Mesothelial cell of epicardium (in vitro differentiated cells): ENCODE data around the gene PLXND1. TPM values are rescaled to one million over a fixed set of nuclear protein-coding genes. Genes with fewer than 3 reads are reported as not detected.

ENCODE experiments used
- DNase-seq, 2 experiments: peaks; one replicate each; pipeline ENCODE4 v3.0.0; 2021; ENCODE audit warnings: low spot score in 2 of 2; ENCODE audit not compliant: unreplicated experiment in 2 of 2
- H3K27ac Mint-ChIP-seq: 2 replicates; pipeline ENCODE4 v1.8.0; 2021; ENCODE audit warnings: mixed read lengths
- H3K27me3 Mint-ChIP-seq: 2 replicates; pipeline ENCODE4 v1.8.0; 2021; ENCODE audit warnings: low read depth, mixed read lengths
- H3K36me3 Mint-ChIP-seq: 2 replicates; pipeline ENCODE4 v1.8.0; 2021; ENCODE audit warnings: mixed read lengths
- H3K4me1 Mint-ChIP-seq: 2 replicates; pipeline ENCODE4 v1.8.0; 2021; ENCODE audit warnings: mixed read lengths
- H3K4me3 Mint-ChIP-seq: 2 replicates; pipeline ENCODE4 v1.8.0; 2021; ENCODE audit warnings: mild to moderate bottlenecking, moderate library complexity, mixed read lengths
- H3K9me3 Mint-ChIP-seq: 2 replicates; pipeline ENCODE4 v1.8.0; 2021; ENCODE audit warnings: mixed read lengths
- CTCF ChIP-seq: fragments of 200-600 bp; sonication (generic); IDR thresholded peaks from one replicate; pipeline ENCODE4 v1.5.0; 2021; ENCODE audit warnings: antibody characterized with exemption; ENCODE audit not compliant: unreplicated experiment
- total RNA-seq: library from RNA; stranded (reverse); gene quantifications from 3 replicates; pipeline ENCODE4 v1.2.1, GENCODE V29; 2021

Gene PLXND1
- total RNA-seq, 1 donor from 2014 or later, result 60.6 TPM

DNA sequence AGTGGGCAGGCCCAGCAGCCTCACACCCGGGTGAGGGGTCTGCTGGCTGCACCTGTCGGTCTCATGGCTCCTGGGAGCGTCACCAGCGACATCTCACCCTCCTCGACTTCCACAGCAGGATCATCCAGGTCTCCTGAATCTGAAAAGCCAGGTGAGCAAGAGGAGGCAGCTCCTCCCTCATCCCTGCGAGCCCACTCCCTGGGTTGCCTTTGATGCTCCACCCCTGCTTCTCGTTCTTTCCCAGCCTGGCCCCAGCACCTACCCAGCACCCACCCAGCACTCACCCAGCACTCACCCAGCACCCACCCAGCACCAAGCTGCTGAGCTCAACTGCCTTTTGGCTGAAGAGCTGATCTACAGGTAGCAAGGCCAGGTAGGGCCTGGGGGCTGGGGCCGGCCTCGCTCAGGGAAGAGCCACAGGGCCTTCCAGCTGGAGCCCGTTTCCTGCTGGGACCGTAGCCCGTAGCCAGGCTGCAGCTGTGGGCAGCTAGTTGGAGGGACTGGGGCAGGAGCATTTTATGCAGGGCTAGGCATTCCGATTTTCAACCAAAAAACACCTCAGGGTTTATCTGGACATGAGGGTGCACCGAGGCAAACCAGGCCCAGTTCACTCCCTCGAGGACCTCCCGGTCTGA lies 63.2 kb downstream of the PLXND1 start, which contains the start of gene H1-8:
H1-8 (plus strand) TSS at position 20 of the 635 bp plus-strand sequence; CDS start at position 64, 44 bp downstream.
- no peaks in the 10 kb centered on the region for H3K27me3 Mint-ChIP-seq
- no peak for DNase-seq
- no peak within 1 kb of the TSS for H3K27ac Mint-ChIP-seq
- TF ChIP-seq CTCF, result no peak
- H3K36me3 Mint-ChIP-seq, result no peaks in the 10 kb centered on the region
- H3K4me3 Mint-ChIP-seq, result no peak within 1 kb of the TSS
- H3K9me3 Mint-ChIP-seq, result no peaks in the 10 kb centered on the region
- no peaks in the 10 kb centered on the region for H3K4me1 Mint-ChIP-seq

DNA sequence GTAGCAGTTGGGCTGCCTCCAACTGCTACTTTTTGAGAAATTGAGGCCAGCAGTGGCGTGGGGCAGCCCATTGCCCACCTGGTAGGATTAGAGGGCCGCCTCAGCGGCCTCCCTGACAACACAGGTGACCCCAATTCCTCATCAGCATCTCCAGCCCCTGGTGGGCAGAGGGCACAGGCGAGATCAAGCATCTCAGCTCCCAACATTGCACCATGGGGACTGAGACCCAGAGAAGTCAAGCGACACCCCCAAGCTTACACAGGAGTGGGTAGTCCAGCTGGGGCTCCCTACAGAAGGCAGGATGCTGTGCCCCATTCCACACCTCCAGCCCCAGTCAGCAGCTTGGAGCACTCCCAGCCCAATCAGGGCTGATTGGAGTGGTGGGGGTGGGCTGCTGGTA lies 63.7 kb downstream of the PLXND1 start:
- H3K27ac Mint-ChIP-seq, result no peak overlapping the region

DNA sequence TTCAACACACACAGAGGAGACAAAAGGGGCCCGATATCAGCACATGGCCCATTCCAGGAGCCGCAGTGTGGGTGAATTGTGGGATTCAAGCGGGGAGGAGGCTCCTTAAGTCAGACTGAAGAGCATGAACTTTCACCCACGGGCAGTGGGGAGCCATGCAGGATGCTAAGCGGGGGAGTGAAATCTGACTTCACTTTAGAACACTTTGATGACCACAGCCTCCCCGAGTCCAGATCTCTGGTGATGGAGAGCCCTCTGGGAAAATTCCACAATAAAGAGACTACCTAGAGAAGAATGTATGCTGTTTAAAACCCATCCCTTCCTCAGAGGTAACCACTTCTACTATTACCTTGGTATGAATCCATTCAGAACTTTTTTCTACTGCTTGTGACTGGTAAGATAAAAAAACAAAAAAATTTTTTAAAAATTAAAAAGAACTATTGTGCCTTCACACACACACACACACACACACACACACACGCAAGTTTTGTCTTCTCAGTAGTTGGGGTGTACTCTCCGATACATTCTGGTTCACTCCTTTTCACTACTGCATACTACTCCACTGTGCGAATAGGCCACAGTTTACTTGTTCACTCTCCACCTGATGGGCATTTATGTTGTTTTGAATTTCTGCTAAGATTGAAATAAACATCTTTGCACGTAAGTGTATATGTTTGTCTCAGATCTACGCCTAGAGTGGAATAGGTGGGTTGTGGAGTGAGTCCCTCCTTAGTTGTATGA lies 65.5 kb downstream of the PLXND1 start:
- Mint-ChIP-seq H3K36me3 (no peaks in the 10 kb centered on the region), H3K4me3 (no peak overlapping the region), H3K27ac (no peak overlapping the region), H3K27me3 (no peaks in the 10 kb centered on the region), H3K4me1 (no peaks in the 10 kb centered on the region), H3K9me3 (no peaks in the 10 kb centered on the region)
- no peak for DNase-seq
- TF ChIP-seq CTCF, result no peak

More for the DNA sequence above, 63.7 kb downstream of the PLXND1 start:
- Mint-ChIP-seq H3K27me3 (no peaks in the 10 kb centered on the region), H3K4me1 (no peaks in the 10 kb centered on the region), H3K4me3 (no peak overlapping the region), H3K9me3 (no peaks in the 10 kb centered on the region), H3K36me3 (no peaks in the 10 kb centered on the region)
- no peak for DNase-seq
- no peak for TF ChIP-seq CTCF

DNA sequence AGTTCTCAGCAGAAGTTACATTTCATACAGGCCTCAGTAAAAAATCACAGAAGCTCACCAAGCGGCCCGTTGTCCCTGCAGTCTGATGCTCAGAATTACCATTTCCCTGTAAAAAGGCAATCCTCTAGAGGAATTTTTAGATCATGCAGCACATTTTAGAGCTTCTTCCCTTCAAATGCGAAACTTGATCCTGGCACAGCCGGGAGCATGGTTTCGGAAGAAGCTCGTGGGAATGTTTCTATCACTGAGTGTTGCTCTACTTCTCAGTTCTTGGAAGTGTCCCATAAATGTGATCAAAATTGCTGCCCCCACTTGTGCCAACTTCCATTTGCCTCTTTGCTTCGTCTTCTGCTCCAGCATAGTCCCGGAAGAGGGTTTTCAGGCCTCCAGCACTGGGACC lies 67.3 kb downstream of the PLXND1 start:
- no peak overlapping the region for H3K4me3 Mint-ChIP-seq

DNA sequence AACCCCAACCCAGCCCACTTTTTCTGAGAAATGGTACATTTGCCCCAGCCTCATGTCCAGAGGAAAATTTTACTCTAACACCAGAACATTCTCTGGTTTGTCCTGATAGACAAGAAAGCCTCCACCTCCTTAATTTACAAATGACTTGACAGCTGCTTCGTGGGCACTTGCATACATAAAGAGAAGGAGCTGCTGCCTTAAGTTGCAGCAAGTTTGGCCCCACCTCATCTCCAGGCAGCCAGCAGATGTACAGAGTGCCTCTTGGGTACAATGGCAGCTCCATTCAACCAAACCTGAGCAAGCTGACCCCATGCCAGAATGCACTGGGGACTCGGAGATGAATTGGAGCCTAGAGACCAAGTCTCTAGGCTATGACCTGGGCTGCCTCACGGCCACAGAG lies 69.7 kb downstream of the PLXND1 start:
- peaks cover 13% of the 10 kb centered on the region for H3K4me1 Mint-ChIP-seq
- no peaks in the 10 kb centered on the region for H3K36me3 Mint-ChIP-seq
- DNase-seq, result no peak
- no peak for TF ChIP-seq CTCF
- no peak overlapping the region for H3K4me3 Mint-ChIP-seq
- no peak overlapping the region for H3K27ac Mint-ChIP-seq
- no peaks in the 10 kb centered on the region for H3K27me3 Mint-ChIP-seq
- H3K9me3 Mint-ChIP-seq, result no peaks in the 10 kb centered on the region

More for the DNA sequence above, 67.3 kb downstream of the PLXND1 start:
- TF ChIP-seq CTCF, result no peak
- Mint-ChIP-seq H3K9me3 (no peaks in the 10 kb centered on the region), H3K27ac (no peak overlapping the region), H3K4me1 (peaks cover 9% of the 10 kb centered on the region), H3K36me3 (no peaks in the 10 kb centered on the region), H3K27me3 (no peaks in the 10 kb centered on the region)
- DNase-seq, result no peak
